Coronary artery (tissue), 2 donors: ENCODE data around the gene KIF22.
"Not testable (repeated sequence)": the region's sequence is repeated elsewhere in the genome, so short reads cannot be mapped to it uniquely, and the experiment has no call there.

Experiments
- DNase-seq: peaks from one replicate; pipeline ENCODE4 v3.0.0-alpha.2; 2017; ENCODE audit warnings: low spot score
- H3K27ac ChIP-seq, 2 donors: fragments of 200-600 bp; sonication (generic); one replicate each; pipeline ENCODE4 v1.5.1; 2016 to 2019
- H3K4me3 ChIP-seq: fragments of 200-600 bp; sonication (generic); 2 replicates; pipeline ENCODE4 v1.5.1; 2016; ENCODE audit warnings: mild to moderate bottlenecking, moderate library complexity
- TF ChIP-seq, protein P1 (sequence below): fragments of 200-600 bp; sonication (generic); IDR thresholded peaks from one replicate; pipeline ENCODE4 v1.5.1; 2019; ENCODE audit warnings: antibody characterized with exemption

Gene KIF22

DNA sequence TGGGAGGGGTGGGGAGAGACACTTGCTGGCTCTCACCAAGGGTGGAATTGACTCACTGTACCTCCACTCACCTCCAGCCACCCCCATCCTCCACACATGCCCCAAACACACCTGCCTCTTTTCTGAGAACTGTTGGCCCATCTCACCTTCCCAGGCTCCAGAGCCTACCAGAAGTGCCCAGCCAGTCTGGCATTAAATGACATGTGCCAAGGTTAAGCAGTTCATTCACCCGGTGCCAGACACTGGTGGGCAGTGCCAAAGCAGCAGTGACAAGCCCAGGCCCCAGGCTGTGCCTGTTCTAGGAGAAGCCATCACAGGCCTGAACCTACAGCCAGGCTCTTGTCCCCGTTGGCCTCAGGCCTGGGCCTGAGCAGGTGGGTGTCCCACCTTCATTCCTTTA, 40.9 kb downstream of the KIF22 start:
- Histone ChIP-seq H3K4me3 (no peak overlapping the region), H3K27ac (no peak overlapping the region)
- DNase-seq, result no peak
- TF ChIP-seq, protein P1, sequence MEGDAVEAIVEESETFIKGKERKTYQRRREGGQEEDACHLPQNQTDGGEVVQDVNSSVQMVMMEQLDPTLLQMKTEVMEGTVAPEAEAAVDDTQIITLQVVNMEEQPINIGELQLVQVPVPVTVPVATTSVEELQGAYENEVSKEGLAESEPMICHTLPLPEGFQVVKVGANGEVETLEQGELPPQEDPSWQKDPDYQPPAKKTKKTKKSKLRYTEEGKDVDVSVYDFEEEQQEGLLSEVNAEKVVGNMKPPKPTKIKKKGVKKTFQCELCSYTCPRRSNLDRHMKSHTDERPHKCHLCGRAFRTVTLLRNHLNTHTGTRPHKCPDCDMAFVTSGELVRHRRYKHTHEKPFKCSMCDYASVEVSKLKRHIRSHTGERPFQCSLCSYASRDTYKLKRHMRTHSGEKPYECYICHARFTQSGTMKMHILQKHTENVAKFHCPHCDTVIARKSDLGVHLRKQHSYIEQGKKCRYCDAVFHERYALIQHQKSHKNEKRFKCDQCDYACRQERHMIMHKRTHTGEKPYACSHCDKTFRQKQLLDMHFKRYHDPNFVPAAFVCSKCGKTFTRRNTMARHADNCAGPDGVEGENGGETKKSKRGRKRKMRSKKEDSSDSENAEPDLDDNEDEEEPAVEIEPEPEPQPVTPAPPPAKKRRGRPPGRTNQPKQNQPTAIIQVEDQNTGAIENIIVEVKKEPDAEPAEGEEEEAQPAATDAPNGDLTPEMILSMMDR, result no peak

- not testable (repeated sequence) for H3K4me3 ChIP-seq, DNase-seq, H3K27ac ChIP-seq
Observed at GRCh38 chr16:29833219-29833618, 42.7 kb downstream of the KIF22 start.

DNA sequence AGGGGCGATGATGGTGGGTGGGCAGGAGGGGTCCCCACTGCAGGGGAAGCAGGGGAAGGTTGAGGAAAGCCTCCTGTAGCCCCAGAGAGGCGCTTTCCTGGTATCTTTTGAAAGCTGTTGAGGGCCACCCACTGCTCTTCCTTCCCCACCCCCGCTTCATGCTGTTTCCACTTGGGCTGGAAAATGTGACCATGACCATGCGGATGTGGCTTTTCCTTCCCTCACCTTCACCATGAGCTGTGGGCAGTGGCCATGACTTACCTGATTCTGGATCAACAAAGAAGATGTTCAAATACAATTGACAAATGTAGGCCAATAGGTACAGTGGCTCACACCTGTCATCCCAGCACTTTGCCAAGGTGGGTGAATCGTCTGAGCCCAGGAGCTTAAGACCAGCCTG, 43.5 kb downstream of the KIF22 start:
- Histone ChIP-seq H3K4me3 (no peak overlapping the region), H3K27ac (no peak overlapping the region)
- TF ChIP-seq, protein P1, result no peak
- DNase-seq, result no peak

- TF ChIP-seq, protein P1, result no peak
- no peak overlapping the region for H3K4me3 ChIP-seq
- no peak for DNase-seq
- no peak overlapping the region for H3K27ac ChIP-seq
Observed at GRCh38 chr16:29835926-29836325, 45.4 kb downstream of the KIF22 start.

DNA sequence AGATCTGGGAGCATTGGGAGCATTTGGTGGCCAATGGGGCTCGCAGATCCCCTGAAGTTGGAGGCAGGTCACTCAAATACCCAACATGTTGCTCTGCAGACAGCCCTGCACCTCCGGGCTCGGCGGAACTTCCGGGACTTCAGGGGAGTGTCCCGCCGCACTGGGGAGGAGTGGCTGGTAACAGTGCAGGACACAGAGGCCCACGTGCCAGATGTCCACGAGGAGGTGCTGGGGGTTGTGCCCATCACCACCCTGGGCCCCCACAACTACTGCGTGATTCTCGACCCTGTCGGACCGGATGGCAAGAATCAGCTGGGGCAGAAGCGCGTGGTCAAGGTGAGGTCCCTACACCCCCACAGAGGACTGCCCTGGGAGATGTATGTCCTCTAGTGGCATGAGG, 46.1 kb downstream of the KIF22 start:
- Histone ChIP-seq H3K27ac (no peak overlapping the region), H3K4me3 (no peak overlapping the region)
- TF ChIP-seq, protein P1, result no peak
- DNase-seq, result no peak

DNA sequence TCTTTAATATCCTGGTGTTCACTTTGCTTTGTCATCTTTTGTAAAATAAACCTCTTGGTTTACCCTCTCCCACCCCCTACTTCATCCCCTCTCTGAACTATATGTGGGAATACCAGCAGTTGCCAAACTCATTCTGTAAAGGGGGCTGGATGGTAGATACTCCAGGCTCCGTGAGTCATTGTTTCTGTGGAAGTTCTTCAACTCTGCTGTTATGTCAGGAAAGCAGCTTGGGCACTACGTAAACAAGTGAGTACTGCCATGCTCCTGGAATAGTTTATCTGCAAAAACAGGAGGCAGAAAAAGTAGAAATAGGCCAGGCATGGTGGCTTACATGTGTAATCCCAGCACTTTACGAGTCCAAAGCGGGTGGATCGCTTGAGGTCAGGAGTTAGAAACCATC, 47.3 kb downstream of the KIF22 start:
- Histone ChIP-seq H3K27ac (no peak overlapping the region), H3K4me3 (no peak overlapping the region)
- DNase-seq, result no peak
- TF ChIP-seq, protein P1, result no peak

DNA sequence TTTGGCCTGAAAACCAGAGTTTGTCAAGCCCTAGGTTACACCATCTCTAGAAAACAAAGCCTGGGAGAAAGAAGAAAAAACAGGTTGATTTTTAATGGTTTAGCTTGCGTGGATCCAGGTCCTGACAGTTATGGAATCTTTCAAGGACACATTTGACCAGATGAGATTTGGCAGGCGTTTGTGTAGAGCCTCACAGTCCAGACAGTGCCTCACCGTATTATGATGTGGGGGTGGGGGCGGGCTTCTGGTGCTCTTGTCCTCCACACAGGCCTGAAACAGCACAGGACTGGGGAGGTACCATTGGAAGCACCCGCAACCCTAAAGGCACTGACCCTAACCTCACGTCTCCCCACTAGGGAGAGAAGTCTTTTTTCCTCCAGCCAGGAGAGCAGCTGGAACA, 49.3 kb downstream of the KIF22 start:
- DNase-seq, result no peak
- Histone ChIP-seq H3K4me3 (no peak overlapping the region), H3K27ac (no peak overlapping the region)
- TF ChIP-seq, protein P1, result no peak

- H3K27ac ChIP-seq, result no peak overlapping the region
- TF ChIP-seq, protein P1, result no peak
- no peak overlapping the region for H3K4me3 ChIP-seq
- DNase-seq, result no peak
Observed at GRCh38 chr16:29840240-29840639, 49.7 kb downstream of the KIF22 start.
